Amygdala (tissue), 56 donors: ENCODE results near the gene ARHGAP25.
"Not testable (repeated sequence)": the region's sequence is repeated elsewhere in the genome, so short reads cannot be mapped to it uniquely, and the experiment has no call there.

Experiments
- DNase-seq, 56 donors: peaks; one replicate each; lab custom pipeline; 2025; lab: John Stamatoyannopoulos, UW

ARHGAP25 gene

GRCh38 chr2:68787356-68787755 lies 52.7 kb downstream of the ARHGAP25 start:
- DNase-seq: no peak

- no peak for DNase-seq
These were observed 55.0 kb downstream of the ARHGAP25 start for GRCh38 chr2:68789603-68790002.

GRCh38 chr2:68790600-68790999 lies 56.0 kb downstream of the ARHGAP25 start:
- no peak for DNase-seq

- no peak for DNase-seq
These were observed 57.3 kb downstream of the ARHGAP25 start for GRCh38 chr2:68791914-68792313.

DNA sequence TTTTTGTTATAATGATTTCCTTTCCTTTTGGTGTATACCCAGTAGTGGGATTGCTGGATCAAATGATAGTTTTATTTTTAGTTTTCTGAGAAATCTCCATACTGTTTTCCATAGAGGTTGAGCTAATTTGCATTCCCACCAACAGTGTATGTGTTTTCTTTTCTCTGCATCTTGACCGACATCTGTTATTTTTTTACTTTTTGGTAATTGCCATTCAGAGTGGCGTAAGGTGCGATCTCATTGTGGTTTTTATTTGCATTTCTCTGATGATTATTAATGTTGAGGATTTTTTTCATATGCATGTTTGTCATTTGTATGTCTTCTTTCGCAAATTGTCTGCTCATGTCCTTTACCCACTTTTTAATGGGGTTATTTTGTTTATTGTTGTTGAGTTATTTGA lies 58.1 kb downstream of the ARHGAP25 start:
- no peak for DNase-seq

DNA sequence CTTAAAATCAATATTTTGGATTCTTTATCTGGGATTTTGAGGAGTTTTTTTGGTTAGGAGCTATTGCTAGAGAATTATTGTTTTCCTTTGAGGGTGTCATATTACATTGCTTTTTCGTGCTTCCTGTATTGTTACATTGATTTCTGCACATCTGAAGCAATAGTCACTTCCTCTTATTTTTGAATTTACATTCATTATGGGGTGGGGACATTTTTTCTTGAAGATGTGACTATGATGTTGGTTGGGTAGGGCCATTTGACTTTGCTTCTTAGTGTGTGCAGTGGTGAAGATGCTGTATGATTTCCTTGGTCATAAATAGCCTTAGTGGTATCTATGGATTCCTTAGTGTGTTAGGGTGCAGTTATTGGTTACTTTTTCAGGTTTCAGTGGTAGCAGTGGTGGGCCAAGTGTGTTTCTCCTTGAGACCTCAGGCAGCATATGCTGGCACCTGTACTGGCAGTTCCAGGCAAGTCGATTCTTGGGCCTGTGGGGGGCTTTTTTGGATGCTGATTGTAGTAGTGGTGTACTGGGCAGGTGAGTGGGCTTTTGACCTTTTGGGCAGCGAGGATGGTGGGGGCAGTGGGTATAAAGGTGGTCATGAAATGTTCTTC lies 61.8 kb downstream of the ARHGAP25 start:
- DNase-seq: no peak

GRCh38 chr2:68798569-68798968 lies 64.0 kb downstream of the ARHGAP25 start:
- DNase-seq: no peak

DNA sequence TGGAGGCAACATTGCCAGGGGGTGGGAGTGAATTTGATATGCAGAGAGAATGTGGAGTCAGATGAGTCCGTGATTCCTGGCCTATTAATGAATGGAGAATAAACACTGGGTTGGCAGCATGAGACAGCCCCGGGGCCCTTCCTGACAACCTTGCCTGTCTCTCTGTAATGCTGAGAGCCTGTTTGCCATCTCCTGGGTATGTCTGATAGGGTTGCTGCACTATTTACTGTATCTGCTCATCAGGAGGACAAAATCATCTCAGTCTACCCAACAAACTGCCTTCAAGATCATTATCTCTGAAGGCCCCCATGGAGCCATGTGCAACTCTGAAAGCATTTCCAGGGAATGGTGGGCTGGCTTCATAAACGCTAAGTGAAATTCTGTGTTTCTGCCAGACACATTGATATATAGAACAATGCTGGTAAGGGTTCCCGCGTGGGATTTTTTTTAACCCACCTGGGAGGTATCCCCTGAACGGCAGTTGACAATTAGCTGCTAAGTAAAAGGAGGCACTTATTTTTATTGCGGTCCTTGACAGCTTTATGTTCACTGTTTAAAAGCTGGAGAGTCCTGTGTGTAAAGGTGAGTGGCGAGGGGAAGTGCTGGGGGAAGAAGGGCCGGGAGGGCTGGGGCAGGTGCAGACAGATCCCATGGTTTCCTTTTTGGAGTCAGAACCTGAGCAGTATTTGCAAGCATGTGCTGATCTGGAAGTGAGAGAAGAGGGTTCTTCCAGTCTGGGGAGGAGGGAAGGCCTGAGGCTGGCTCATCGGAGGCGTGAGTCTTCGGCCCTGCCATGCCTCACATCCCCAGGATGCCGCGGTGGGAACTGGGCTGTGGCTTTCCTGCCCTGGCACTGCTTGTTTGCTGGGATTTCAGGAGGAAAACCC lies 64.8 kb downstream of the ARHGAP25 start:
- DNase-seq: no peak

GRCh38 chr2:68800027-68800401 lies 65.4 kb downstream of the ARHGAP25 start:
- DNase-seq: no peak

GRCh38 chr2:68800517-68800916 lies 65.9 kb downstream of the ARHGAP25 start:
- DNase-seq: no peak

DNA sequence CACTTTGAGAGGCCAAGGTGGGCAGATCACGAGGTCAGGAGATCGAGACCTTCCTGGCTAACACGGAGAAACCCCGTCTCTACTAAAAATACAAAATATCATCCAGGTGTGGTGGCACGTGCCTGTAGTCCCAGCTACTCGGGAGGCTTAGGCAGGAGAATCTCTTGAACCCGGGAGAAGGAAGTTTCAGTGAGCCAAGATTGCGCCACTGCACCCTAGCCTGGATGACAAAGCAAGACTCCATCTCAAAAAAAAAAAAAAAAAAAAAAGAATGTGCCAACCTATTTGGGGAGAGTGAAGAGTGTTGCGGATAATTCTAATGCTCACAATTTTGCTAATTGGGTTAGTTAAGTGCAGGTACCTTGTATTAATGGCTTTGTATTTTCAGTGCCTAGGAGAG lies 67.5 kb downstream of the ARHGAP25 start:
- DNase-seq: not testable (repeated sequence)

DNA sequence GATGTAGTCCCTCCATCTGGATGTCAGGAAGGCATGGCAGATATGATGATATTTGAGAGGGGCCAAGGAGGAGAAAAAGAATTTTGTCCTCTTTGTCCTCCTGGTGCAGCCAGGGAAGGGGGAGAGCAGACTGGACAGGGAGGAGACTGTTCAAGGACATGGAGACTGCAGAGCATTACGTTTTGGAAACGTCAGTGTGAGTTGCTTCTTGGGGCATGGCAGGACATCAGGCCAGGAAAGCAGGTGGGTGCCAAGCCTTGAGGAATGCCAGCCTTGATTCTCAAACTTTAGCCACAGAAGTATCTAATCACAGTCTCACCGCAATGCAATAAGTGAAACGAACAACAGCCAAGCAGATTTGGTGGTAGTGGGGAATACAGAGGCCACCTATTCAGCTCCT lies 70.4 kb downstream of the ARHGAP25 start:
- no peak for DNase-seq

DNA sequence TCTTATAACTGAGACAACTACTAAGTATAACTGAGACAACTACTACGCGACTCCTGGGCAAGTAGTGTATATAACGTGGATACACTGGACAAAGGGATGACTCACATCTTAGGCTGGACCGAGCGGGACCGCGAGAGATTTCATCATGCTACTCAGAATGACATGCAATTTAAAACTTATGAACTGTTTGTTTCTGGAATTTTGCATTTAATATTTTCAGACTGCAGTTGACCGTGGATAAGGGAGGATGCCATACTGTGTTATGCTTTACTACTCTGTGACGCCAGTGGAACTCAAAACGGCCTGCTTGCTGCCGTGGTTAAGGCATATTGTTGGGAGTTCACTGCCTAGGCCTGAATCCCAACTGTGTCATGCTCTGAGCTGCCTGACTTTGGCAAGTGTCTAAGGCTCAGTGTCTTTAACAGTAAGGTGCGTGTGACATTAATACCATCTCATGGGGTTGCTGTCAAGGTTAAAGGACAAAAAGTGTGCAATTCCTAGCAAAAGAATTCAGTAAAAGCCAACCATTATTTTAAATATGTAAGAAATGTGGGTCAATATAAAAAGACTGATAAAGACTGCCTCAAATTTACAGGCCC lies 72.0 kb downstream of the ARHGAP25 start:
- no peak for DNase-seq

GRCh38 chr2:68807821-68808266 lies 73.2 kb downstream of the ARHGAP25 start:
- no peak for DNase-seq

DNA sequence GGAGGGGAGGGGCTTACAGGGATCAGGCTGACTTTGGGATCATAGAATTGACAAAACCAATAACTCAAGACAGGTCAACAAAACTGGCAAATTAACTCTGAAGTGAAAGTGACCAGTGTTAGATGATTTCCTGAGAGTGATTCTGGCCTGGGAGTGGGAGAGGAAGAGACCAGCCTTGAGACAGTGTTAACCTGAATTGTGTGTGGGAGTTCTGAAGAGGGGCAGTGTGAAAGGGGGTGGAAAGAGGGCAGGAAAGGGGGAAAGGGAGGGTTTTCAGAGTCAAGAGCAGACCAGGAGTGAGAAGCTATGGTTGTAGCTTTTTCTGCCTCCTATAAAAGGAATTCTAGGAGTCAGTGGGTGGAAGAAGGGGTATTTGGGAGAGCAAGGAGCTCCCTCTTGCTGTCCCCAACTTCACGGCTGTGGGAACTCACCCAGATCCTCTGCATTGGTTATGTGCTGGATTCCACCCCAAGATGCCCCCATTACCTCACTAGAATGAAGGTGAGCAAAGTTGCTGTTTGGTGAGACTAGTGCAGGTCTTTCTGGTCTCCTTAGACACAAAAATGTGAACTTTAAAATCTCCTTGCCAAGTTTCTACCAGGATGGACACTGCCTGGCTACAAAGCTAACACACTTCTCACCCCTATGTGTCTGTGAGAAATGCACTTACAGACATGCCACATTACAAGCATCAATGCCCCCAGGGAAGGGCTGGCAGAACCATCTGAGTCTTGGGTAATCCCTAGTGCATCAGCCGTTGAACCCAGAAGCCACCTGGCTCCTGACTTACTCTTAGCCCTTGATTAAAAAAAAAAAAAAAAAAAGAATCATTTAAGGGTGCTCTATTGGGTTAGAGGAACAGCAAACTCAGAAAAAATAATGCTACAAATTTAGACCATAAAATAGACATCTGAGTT lies 75.0 kb downstream of the ARHGAP25 start:
- no peak for DNase-seq

GRCh38 chr2:68811364-68811763 lies 76.8 kb downstream of the ARHGAP25 start:
- peak in 1 of 56 donors; percentile 10 for DNase-seq

DNA sequence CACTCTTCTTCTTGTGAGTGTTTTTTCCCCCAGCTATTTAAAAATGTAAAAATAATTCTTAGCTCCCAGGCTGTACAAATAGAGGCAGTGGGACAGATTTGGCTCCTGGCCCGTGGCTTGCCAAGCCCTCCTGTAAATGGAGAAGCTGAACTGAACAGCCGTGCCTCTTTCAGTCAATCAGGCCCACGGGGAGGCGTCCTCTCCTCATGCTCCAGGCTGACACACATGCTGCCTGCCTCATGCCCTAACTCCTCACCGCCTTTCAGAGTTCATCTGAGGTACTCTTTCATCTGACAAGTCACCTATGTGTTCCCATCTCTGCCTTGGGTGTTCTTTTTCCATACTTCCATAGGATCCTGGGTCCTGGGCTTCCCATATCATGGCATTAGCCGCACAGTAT lies 77.6 kb downstream of the ARHGAP25 start:
- DNase-seq: peak in 12 of 56 donors; percentile 3 to 37 (median 11)

- DNase-seq: no peak
These were observed 79.0 kb downstream of the ARHGAP25 start for GRCh38 chr2:68813596-68813995.

GRCh38 chr2:68817306-68817705 lies 82.7 kb downstream of the ARHGAP25 start:
- DNase-seq: no peak

DNA sequence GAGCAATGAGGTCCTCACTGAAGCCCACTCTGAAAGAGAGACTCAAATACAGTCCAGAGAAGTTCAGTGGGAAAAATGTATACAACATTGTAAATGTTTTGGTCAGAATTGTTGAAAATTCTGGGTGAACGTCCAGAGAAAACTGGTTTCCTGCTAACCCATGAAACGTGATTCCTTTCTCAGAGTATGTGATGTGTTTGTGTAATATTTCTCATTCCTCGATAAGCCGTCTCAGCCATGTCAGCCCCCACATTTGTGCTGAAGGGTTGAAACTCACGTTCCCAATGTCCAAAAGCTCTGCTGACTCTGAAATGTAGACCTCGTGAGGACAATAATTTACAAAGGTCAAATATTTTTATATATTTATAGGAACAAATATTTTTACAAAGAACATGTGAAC lies 84.9 kb downstream of the ARHGAP25 start:
- DNase-seq: no peak
